ENCODE data around the gene NAA40.
A peak's percentile ranks its signal among the peaks of the same experiment; 100 is the strongest.

Gene NAA40

DNA sequence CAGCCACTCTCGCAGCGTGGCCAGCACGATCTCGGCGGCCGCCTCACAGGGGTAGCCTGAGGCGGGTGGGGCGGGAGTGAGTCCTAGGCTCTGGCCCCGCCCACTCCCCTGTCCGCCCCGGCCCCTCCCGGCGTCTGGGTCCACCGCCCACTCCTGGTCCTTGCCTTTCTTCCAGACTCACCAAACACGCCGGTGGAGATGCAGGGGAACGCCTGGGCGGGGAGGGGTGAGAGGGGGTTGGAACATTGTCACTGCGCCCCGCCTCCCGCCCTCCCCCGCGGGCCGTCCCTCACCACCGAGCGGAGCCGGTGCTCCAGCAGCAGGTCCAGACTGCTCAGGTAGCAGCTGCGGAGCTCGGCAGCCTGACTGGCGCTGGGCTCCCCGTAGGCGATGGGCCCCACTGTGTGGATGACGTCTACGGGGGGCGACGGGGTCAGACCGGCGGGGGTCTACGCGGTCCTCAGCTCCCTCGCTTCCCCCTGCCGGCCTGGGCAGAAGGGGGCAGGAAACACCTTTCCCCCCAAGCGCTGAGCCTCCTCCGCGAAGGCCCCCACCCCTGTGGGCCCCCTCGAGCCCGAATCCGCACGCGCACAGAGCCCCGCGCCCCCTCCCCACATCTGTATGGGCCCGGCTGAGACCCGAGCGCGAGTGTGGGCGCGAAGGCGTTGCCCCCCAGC lies 60.7 kb downstream of the NAA40 start:
- Histone ChIP-seq H3K18ac (ENCODE audit: low read length) (peak overlapping the region; percentile 94), H3K4me3 (ENCODE audit: low read length in 2 of 2) (peak overlapping the region in 1 of 2 donors; percentile 67), H3K4me1 (ENCODE audit: control insufficient read depth in 2 of 2, insufficient read depth in 1 of 2, low read depth in 1 of 2, low read length in 2 of 2) (peaks cover 0 to 17% of the 10 kb centered on the region in 2 donors), H3K9ac (ENCODE audit: low read depth, low read length, poor library complexity) (peak overlapping the region; percentile 89), H2BK5ac (ENCODE audit: low read length) (peak overlapping the region; percentile 75), H2BK12ac (ENCODE audit: low read length) (no peak overlapping the region), H3K27ac (replicated peaks; ENCODE audit: low read length) (no peak overlapping the region), H3K79me1 (ENCODE audit: low read depth, low read length) (peaks cover 9% of the 10 kb centered on the region), H3K36me3 (replicated peaks in 1 of 2; ENCODE audit: control insufficient read depth in 2 of 2, insufficient read depth in 2 of 2, low read length in 2 of 2) (peaks cover 22 to 51% of the 10 kb centered on the region in 2 donors), H4K8ac (ENCODE audit: low read depth, low read length) (no peak overlapping the region), H4K91ac (ENCODE audit: low read depth, low read length, poor library complexity) (peak overlapping the region; percentile 9), H2BK120ac (ENCODE audit: low read depth, low read length) (peak overlapping the region; percentile 99), H3K4ac (ENCODE audit: low read length) (no peak overlapping the region), H2AK5ac (ENCODE audit: low read depth, low read length) (peak overlapping the region; percentile 75), H3K27me3 (ENCODE audit: control insufficient read depth in 3 of 3, insufficient read depth in 3 of 3, low read depth in 1 of 3, low read length in 3 of 3) (peaks cover 0 to 28% (median 0%) of the 10 kb centered on the region in 3 experiments), H3K14ac (ENCODE audit: low read length) (peak overlapping the region; percentile 97), H2AFZ (ENCODE audit: low read length) (no peak overlapping the region), H2BK15ac (ENCODE audit: low read length) (peak overlapping the region; percentile 43), H3K4me2 (ENCODE audit: insufficient read depth, low read length, poor library complexity, severe bottlenecking) (peak overlapping the region; percentile 83), H3K23ac (ENCODE audit: low read depth, low read length, poor library complexity) (peak overlapping the region; percentile 96), H3K9me3 (replicated peaks in 1 of 2; ENCODE audit: control insufficient read depth in 2 of 2, insufficient read depth in 1 of 2, low read depth in 1 of 2, low read length in 2 of 2) (no peaks in the 10 kb centered on the region)
- DNase-seq (ENCODE audit: low spot score), result peak; percentile 71
- WGBS, 2 donors (ENCODE audit: extremely low coverage in 2 of 2, insufficient read length in 2 of 2, insufficient replicate concordance in 1 of 2), result no CpG with 5 or more reads among the region's 59 CpGs

DNA sequence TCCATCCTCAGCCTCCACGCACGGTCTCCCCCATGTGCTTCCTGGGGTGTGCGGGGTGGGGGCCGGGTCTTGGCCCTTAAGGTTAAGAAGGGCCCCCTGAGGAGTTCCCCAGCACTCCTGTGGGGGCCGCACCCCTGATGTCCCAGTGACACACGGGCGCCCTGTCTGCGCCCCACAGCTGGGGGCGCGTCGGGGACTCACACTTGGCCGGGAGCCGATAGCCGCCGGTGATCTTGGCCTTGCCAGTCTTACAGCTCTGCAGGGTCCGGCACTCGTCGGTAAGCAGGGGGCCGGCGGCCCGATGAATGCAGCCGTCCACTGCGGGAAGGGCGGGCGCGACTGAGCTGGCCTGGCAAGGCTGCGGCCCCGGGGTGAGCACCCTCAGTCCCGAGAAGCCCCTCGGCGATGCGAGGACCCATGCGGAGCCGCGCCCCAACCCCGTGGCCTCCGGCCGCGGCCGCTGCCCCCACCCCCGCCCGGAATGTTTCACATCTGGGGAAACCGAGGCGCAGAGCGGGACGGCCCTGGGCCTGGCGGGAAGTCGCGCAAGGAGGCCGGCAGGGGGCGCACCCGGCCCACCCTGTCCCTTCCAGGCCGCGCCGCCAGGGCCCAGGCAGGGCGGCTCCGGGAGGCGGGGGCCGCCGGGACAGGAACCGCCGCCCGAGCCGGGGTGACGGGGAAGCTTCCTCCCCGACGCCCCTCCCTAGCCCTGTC lies 61.4 kb downstream of the NAA40 start:
- H3K27ac ChIP-seq (replicated peaks; ENCODE audit: low read length), result no peak overlapping the region

DNA sequence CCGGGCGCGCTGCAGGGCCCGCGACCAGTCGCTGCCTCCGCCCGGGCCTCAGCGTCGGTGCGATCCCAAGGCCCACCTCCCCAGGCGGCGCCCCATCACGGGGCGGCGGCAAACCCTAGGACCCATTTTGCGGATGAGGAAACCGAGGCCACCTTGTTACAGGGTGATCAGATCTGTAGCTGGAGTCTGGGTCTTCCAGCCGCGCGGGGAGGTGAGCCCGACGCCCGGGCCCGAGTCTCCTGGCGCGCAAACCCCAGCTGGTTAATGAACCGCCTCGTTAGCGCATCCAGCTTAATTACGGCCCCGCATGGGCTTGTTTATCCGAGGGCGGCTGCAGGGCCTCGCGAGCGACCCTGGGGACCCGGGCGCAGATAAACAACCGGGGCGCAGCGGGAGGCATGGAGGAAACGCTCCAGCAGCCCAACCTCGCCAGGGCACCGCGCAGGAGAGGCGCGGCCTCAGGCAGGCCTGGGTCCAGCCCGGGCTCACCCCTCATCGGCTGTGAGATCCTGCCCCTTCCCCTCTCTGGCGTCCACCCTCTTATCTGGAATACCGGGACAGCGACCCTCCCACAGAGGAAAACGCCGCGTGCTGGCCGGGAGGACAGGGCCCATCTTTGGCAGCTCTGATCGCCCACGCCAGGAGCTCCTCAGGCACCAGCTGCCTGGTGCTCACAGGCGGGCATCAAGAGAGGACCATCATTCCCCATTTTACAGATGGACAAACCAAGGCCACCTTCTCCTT lies 62.1 kb downstream of the NAA40 start:
- Histone ChIP-seq H3K4me3 (ENCODE audit: low read length in 2 of 2) (peak overlapping the region in 1 of 2 donors; percentile 52), H2AK5ac (ENCODE audit: low read depth, low read length) (peak overlapping the region; percentile 71)

More for the DNA sequence above, 61.4 kb downstream of the NAA40 start:
- H2AFZ ChIP-seq (ENCODE audit: low read length), result no peak overlapping the region
- H2BK5ac ChIP-seq (ENCODE audit: low read length), result no peak overlapping the region
- no peak overlapping the region for H2BK12ac ChIP-seq (ENCODE audit: low read length)
- no peak overlapping the region for H4K8ac ChIP-seq (ENCODE audit: low read depth, low read length)
- H3K27me3 ChIP-seq (ENCODE audit: control insufficient read depth in 3 of 3, insufficient read depth in 3 of 3, low read depth in 1 of 3, low read length in 3 of 3), result peaks cover 0 to 29% (median 0%) of the 10 kb centered on the region in 3 experiments
- peaks cover 7% of the 10 kb centered on the region for H3K79me1 ChIP-seq (ENCODE audit: low read depth, low read length)
- H4K91ac ChIP-seq (ENCODE audit: low read depth, low read length, poor library complexity), result no peak overlapping the region
- H3K9me3 ChIP-seq (replicated peaks in 1 of 2; ENCODE audit: control insufficient read depth in 2 of 2, insufficient read depth in 1 of 2, low read depth in 1 of 2, low read length in 2 of 2), result no peaks in the 10 kb centered on the region
- no peak overlapping the region for H3K4ac ChIP-seq (ENCODE audit: low read length)
- peak overlapping the region; percentile 28 for H2BK120ac ChIP-seq (ENCODE audit: low read depth, low read length)
- peak overlapping the region in 1 of 2 donors; percentile 52 for H3K4me3 ChIP-seq (ENCODE audit: low read length in 2 of 2)
- peaks cover 22 to 44% of the 10 kb centered on the region in 2 donors for H3K36me3 ChIP-seq (replicated peaks in 1 of 2; ENCODE audit: control insufficient read depth in 2 of 2, insufficient read depth in 2 of 2, low read length in 2 of 2)
- H3K4me1 ChIP-seq (ENCODE audit: control insufficient read depth in 2 of 2, insufficient read depth in 1 of 2, low read depth in 1 of 2, low read length in 2 of 2), result peaks cover 0 to 17% of the 10 kb centered on the region in 2 donors
- H3K14ac ChIP-seq (ENCODE audit: low read length), result no peak overlapping the region
- H3K4me2 ChIP-seq (ENCODE audit: insufficient read depth, low read length, poor library complexity, severe bottlenecking), result peak overlapping the region; percentile 83
- peak overlapping the region; percentile 21 for H3K9ac ChIP-seq (ENCODE audit: low read depth, low read length, poor library complexity)
- peak overlapping the region; percentile 85 for H3K18ac ChIP-seq (ENCODE audit: low read length)
- no CpG with 5 or more reads among the region's 67 CpGs for WGBS, 2 donors (ENCODE audit: extremely low coverage in 2 of 2, insufficient read length in 2 of 2, insufficient replicate concordance in 1 of 2)
- H2AK5ac ChIP-seq (ENCODE audit: low read depth, low read length), result peak overlapping the region; percentile 71
- no peak overlapping the region for H2BK15ac ChIP-seq (ENCODE audit: low read length)
- DNase-seq (ENCODE audit: low spot score), result peak; percentile 77
- no peak overlapping the region for H3K23ac ChIP-seq (ENCODE audit: low read depth, low read length, poor library complexity)

More for the DNA sequence above, 62.1 kb downstream of the NAA40 start:
- H3K27me3 ChIP-seq (ENCODE audit: control insufficient read depth in 3 of 3, insufficient read depth in 3 of 3, low read depth in 1 of 3, low read length in 3 of 3), result peaks cover 0 to 36% (median 0%) of the 10 kb centered on the region in 3 experiments
- H3K4ac ChIP-seq (ENCODE audit: low read length), result no peak overlapping the region
- peak overlapping the region; percentile 28 for H2BK120ac ChIP-seq (ENCODE audit: low read depth, low read length)
- no peak overlapping the region for H2BK5ac ChIP-seq (ENCODE audit: low read length)
- no peak for DNase-seq (ENCODE audit: low spot score)
- H3K23ac ChIP-seq (ENCODE audit: low read depth, low read length, poor library complexity), result peak overlapping the region; percentile 80
- peak overlapping the region; percentile 38 for H3K14ac ChIP-seq (ENCODE audit: low read length)
- peak overlapping the region; percentile 83 for H3K4me2 ChIP-seq (ENCODE audit: insufficient read depth, low read length, poor library complexity, severe bottlenecking)
- peaks cover 17 to 37% of the 10 kb centered on the region in 2 donors for H3K36me3 ChIP-seq (replicated peaks in 1 of 2; ENCODE audit: control insufficient read depth in 2 of 2, insufficient read depth in 2 of 2, low read length in 2 of 2)
- H3K9ac ChIP-seq (ENCODE audit: low read depth, low read length, poor library complexity), result peak overlapping the region; percentile 21
- no peak overlapping the region for H4K91ac ChIP-seq (ENCODE audit: low read depth, low read length, poor library complexity)
- H2AFZ ChIP-seq (ENCODE audit: low read length), result no peak overlapping the region
- no peak overlapping the region for H4K8ac ChIP-seq (ENCODE audit: low read depth, low read length)
- no peaks in the 10 kb centered on the region for H3K9me3 ChIP-seq (replicated peaks in 1 of 2; ENCODE audit: control insufficient read depth in 2 of 2, insufficient read depth in 1 of 2, low read depth in 1 of 2, low read length in 2 of 2)
- no peak overlapping the region for H2BK15ac ChIP-seq (ENCODE audit: low read length)
- H2BK12ac ChIP-seq (ENCODE audit: low read length), result no peak overlapping the region
- no peak overlapping the region for H3K27ac ChIP-seq (replicated peaks; ENCODE audit: low read length)
- peak overlapping the region; percentile 76 for H3K18ac ChIP-seq (ENCODE audit: low read length)
- peaks cover 0 to 17% of the 10 kb centered on the region in 2 donors for H3K4me1 ChIP-seq (ENCODE audit: control insufficient read depth in 2 of 2, insufficient read depth in 1 of 2, low read depth in 1 of 2, low read length in 2 of 2)
- peaks cover 9% of the 10 kb centered on the region for H3K79me1 ChIP-seq (ENCODE audit: low read depth, low read length)
- no CpG with 5 or more reads among the region's 60 CpGs for WGBS, 2 donors (ENCODE audit: extremely low coverage in 2 of 2, insufficient read length in 2 of 2, insufficient replicate concordance in 1 of 2)
